ENCODE measurements around the gene SYT12. TPM values are rescaled to one million over a fixed set of nuclear protein-coding genes. Genes with fewer than 3 reads are reported as not detected.

The SYT12 gene
- total and polyA plus RNA-seq, 2 of the 4 experiments (the other 2 are of a cell fraction) = 0.54 to 0.74 TPM

DNA sequence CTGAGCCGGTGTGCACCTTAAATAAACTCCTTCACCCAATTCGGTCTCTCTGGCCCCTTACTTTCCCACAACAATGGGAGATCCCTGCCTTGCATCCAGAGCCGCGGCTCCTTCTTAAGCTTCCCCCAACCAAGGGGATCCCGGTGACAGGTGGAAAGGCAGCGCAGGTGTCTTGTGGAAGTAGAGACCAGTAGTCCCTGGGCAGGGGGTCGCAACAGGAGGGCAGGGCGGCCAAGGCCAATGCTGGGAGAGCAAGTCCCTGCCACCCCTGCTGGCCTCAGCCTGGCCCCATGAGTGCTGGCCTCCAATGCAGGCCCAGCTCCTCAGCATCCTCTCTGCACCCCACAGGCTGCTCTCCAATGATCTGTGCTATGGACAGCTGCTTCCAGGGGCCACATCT is 7.9 kb upstream of the SYT12 start:
- Histone ChIP-seq H3K23ac (ENCODE audit: low read depth, low read length) (no peak overlapping the region), H3K4me3 (ENCODE audit: insufficient read depth, low read depth, low read length) (no peak overlapping the region), H4K91ac (ENCODE audit: insufficient read depth, low read depth, low read length) (no peak overlapping the region), H3K9ac (ENCODE audit: low read depth, low read length) (no peak overlapping the region), H3K9me1 (ENCODE audit: insufficient read depth, low read length) (no peaks in the 10 kb centered on the region), H2AK5ac (ENCODE audit: low read depth, low read length) (no peak overlapping the region), H4K20me1 (ENCODE audit: insufficient read depth, low read length) (no peaks in the 10 kb centered on the region), H2BK15ac (ENCODE audit: low read depth, low read length) (no peak overlapping the region), H3K56ac (ENCODE audit: extremely low read depth, insufficient read depth, low read length) (no peak overlapping the region), H3K9me3 (ENCODE audit: control insufficient read depth, insufficient read depth, low read length) (no peaks in the 10 kb centered on the region), H2AK9ac (replicated peaks; ENCODE audit: low read depth, low read length, poor library complexity) (no peak overlapping the region), H3K4me2 (ENCODE audit: low read depth, low read length) (no peak overlapping the region), H2BK120ac (ENCODE audit: low read depth, low read length) (no peak overlapping the region), H3K4ac (ENCODE audit: low read depth, low read length) (no peak overlapping the region), H4K8ac (ENCODE audit: low read depth in 2 of 2, low read length in 2 of 2) (no peak overlapping the region), H2BK20ac (ENCODE audit: low read depth, low read length) (no peak overlapping the region), H3K18ac (ENCODE audit: low read depth, low read length) (no peak overlapping the region), H3K4me1 (ENCODE audit: control insufficient read depth, insufficient read depth, low read length) (no peaks in the 10 kb centered on the region), H3K36me3 (ENCODE audit: control insufficient read depth, insufficient read depth, low read length) (no peaks in the 10 kb centered on the region), H3K79me1 (ENCODE audit: low read depth in 1 of 2, low read length in 2 of 2) (no peaks in the 10 kb centered on the region), H2BK5ac (ENCODE audit: low read depth, low read length, poor library complexity, severe bottlenecking) (no peak overlapping the region), H3K14ac (replicated peaks; ENCODE audit: low read depth, low read length) (no peak overlapping the region), H3K27me3 (ENCODE audit: control insufficient read depth, insufficient read depth, low read length) (no peaks in the 10 kb centered on the region; the same call in 1 of the 2 replicates), H2AFZ (replicated peaks; ENCODE audit: low read length, poor library complexity) (peak overlapping the region; percentile 67), H3K27ac (ENCODE audit: insufficient read depth, low read length) (no peak overlapping the region), H4K5ac (ENCODE audit: low read depth, low read length) (no peak overlapping the region)
- dilution Hi-C loops (cut with HindIII; ENCODE audit: low sequenced_read_pairs, unreplicated experiment) = no loop called here
- in situ Hi-C loops (cut with MboI; ENCODE audit: low sequenced_read_pairs) = no loop called here
- no TSS peak for BruUV-seq (replicated peaks)
- no peak for TF ChIP-seq CHD1 (IDR thresholded peaks at IDR 0.05; ENCODE audit: low read depth, low read length)
- TF ChIP-seq FOS (IDR thresholded peaks at IDR 0.05; ENCODE audit: low read depth, low read length) = no peak
- TF ChIP-seq, protein P1, sequence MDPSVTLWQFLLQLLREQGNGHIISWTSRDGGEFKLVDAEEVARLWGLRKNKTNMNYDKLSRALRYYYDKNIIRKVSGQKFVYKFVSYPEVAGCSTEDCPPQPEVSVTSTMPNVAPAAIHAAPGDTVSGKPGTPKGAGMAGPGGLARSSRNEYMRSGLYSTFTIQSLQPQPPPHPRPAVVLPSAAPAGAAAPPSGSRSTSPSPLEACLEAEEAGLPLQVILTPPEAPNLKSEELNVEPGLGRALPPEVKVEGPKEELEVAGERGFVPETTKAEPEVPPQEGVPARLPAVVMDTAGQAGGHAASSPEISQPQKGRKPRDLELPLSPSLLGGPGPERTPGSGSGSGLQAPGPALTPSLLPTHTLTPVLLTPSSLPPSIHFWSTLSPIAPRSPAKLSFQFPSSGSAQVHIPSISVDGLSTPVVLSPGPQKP (IDR thresholded peaks at IDR 0.05; ENCODE audit: borderline replicate concordance, low read depth, low read length) = no peak
- no peak for TF ChIP-seq RAD21 (IDR thresholded peaks at IDR 0.05; ENCODE audit: low read length)
- TF ChIP-seq CEBPB (IDR thresholded peaks at IDR 0.05; ENCODE audit: low read depth, low read length) = no peak
- TF ChIP-seq SMC3 (IDR thresholded peaks at IDR 0.05; ENCODE audit: low read depth, low read length) = no peak
- TF ChIP-seq MXI1 (IDR thresholded peaks at IDR 0.05; ENCODE audit: borderline replicate concordance, low read depth, low read length) = no peak
- TF ChIP-seq RCOR1 (IDR thresholded peaks at IDR 0.05; ENCODE audit: insufficient replicate concordance, low read length) = no peak
- TF ChIP-seq MAZ (IDR thresholded peaks at IDR 0.05; ENCODE audit: borderline replicate concordance, low read depth, low read length) = no peak
- TF ChIP-seq MAFK (IDR thresholded peaks at IDR 0.05; ENCODE audit: low read depth, low read length) = no peak
- TF ChIP-seq RFX5 (IDR thresholded peaks at IDR 0.05; ENCODE audit: low read depth, low read length) = no peak
- TF ChIP-seq, protein P2, sequence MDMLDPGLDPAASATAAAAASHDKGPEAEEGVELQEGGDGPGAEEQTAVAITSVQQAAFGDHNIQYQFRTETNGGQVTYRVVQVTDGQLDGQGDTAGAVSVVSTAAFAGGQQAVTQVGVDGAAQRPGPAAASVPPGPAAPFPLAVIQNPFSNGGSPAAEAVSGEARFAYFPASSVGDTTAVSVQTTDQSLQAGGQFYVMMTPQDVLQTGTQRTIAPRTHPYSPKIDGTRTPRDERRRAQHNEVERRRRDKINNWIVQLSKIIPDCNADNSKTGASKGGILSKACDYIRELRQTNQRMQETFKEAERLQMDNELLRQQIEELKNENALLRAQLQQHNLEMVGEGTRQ (IDR thresholded peaks at IDR 0.05; ENCODE audit: low read depth, low read length) = no peak
- no peak for TF ChIP-seq POLR2A (IDR thresholded peaks at IDR 0.05; ENCODE audit: low read depth, low read length)
- TF ChIP-seq NFE2L2 (IDR thresholded peaks at IDR 0.05; ENCODE audit: low read depth, low read length) = no peak
- no peak for TF ChIP-seq BHLHE40 (IDR thresholded peaks at IDR 0.05; ENCODE audit: low read depth, low read length)
- TF ChIP-seq, protein P3, sequence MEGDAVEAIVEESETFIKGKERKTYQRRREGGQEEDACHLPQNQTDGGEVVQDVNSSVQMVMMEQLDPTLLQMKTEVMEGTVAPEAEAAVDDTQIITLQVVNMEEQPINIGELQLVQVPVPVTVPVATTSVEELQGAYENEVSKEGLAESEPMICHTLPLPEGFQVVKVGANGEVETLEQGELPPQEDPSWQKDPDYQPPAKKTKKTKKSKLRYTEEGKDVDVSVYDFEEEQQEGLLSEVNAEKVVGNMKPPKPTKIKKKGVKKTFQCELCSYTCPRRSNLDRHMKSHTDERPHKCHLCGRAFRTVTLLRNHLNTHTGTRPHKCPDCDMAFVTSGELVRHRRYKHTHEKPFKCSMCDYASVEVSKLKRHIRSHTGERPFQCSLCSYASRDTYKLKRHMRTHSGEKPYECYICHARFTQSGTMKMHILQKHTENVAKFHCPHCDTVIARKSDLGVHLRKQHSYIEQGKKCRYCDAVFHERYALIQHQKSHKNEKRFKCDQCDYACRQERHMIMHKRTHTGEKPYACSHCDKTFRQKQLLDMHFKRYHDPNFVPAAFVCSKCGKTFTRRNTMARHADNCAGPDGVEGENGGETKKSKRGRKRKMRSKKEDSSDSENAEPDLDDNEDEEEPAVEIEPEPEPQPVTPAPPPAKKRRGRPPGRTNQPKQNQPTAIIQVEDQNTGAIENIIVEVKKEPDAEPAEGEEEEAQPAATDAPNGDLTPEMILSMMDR (conservative IDR thresholded peaks at IDR 0.05; ENCODE audit: low read depth, low read length) = no peak
- ChIA-PET CTCF (no interaction called here), POLR2A (ENCODE audit: unreplicated experiment) (no interaction called here)
- intact Hi-C loops (cut with micrococcal nuclease) = no loop called here
- no CpG with 5 or more reads among the region's 8 CpGs for WGBS, 2 experiments (ENCODE audit: extremely low coverage in 2 of 2, insufficient read length in 1 of 2)
- DNase-seq (no peak), ATAC-seq (ENCODE audit: low read depth) (no peak)
